T follicular helper cell (primary cell): ENCODE measurements around the gene TSPAN10.
"Not testable (repeated sequence)": the region's sequence is repeated elsewhere in the genome, so short reads cannot be mapped to it uniquely, and the experiment has no call there.

Source experiments
- DNase-seq: peaks from one replicate; pipeline ENCODE4 v3.0.0-alpha.2; 2020; ENCODE audit warnings: low read depth
- total RNA-seq, 2 experiments: gene quantifications; one replicate each; lab custom pipeline; 2026; lab: John Stamatoyannopoulos, UW

TSPAN10 gene
- 0.17 to 0.48 reads per million in 2 experiments for total RNA-seq

- DNase-seq: peak; percentile 70
Observed at GRCh38 chr17:81636505-81637288, at the start of gene TSPAN10, which contains the start of gene NPLOC4. Gene TSPAN10 (plus strand): TSS chr17:81637196. CDS start chr17:81642413, 5,217 bp downstream. Gene NPLOC4 (minus strand): TSS chr17:81637112. CDS start chr17:81636930, 182 bp downstream.

DNA sequence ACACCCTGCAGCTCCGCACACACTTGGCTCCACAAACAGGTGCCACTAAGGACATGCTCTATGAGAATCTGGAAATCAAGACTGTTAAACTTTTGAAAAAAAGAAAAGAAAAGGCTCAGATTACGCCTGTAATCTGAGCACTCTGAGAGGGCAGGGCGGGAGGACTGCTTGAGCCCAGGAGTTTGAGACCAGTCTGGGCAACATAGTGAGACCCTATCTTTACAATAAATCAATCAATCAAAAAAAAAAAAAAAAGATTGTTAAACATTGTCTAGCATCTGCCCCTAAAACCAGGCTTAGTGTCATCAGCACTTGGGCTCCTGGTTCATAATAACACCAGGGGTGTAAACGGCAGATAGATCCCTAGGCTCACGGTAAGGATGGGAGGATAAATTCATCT lies 47.4 kb upstream of the TSPAN10 start:
- no peak for DNase-seq

- no peak for DNase-seq
Observed at GRCh38 chr17:81590121-81590520, 46.9 kb upstream of the TSPAN10 start.

- DNase-seq: no peak
Observed at GRCh38 chr17:81591971-81592370, 45.0 kb upstream of the TSPAN10 start.

GRCh38 chr17:81593105-81593871 lies 43.7 kb upstream of the TSPAN10 start:
- DNase-seq: no peak

- DNase-seq: no peak
Observed at GRCh38 chr17:81599719-81600486, 37.1 kb upstream of the TSPAN10 start.

GRCh38 chr17:81601525-81602120 lies 35.4 kb upstream of the TSPAN10 start:
- peak; percentile 24 for DNase-seq

GRCh38 chr17:81603846-81604610 lies 33.0 kb upstream of the TSPAN10 start:
- no peak for DNase-seq

DNA sequence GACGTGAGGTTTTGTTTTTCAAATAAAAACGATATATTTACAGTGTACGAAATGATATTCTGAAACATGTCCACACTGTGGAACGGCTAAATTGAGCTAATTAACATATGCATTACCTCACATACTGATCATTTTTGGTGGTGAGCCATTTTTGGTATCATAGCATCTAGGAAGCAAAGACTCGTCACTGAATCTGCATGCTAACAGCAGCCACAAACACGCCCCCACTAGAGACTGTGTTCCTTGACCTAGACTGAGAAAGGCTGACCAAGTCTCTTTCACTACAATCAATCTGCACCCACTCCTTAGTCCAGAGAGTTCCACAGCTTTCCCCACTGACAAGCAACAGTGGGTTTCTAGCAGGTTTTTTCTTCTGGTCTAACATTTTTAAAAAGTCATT lies 29.6 kb upstream of the TSPAN10 start:
- no peak for DNase-seq

DNA sequence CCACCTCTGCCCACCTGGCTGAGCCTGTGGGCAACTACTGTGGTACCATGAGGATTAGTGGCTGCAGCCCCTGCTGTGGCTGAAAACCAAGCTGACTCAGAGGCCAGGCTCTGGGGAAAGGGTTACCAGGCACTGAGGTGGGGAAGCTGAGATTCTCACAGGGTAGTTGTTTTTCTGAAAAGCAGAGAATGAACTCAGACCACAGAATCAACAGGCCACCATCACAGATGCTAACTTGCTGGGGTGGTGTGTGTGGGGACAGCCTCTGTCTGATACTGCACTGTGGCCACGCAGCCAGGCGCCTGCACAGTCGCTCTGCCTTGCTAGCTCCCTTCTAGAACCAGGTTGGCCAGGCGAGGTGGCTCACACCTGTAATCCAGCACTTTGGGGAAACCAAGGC lies 28.9 kb upstream of the TSPAN10 start:
- DNase-seq: no peak

DNA sequence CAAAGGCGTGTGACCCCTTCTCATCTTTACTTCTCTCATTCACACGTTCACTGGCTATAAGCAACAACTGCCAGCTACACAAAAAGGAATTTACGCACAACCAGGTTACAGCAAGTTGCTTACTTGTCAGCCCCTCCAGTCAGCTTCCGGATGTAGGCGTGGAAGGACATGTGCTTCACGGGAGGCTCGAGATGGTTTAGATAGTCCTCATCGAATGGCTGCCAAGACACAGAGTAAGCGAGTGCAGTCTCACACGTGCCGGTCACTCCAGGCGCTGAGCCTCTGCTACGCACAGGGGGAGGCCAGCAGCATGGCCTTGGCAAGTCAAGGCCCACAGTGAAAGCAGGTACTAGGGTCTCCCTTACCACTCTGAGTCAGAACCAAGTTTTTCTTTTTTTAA lies 28.4 kb upstream of the TSPAN10 start:
- DNase-seq: no peak

GRCh38 chr17:81609541-81610311 lies 27.3 kb upstream of the TSPAN10 start:
- no peak for DNase-seq

- no peak for DNase-seq
Observed at GRCh38 chr17:81612172-81612970, 24.6 kb upstream of the TSPAN10 start.

- no peak for DNase-seq
Observed at GRCh38 chr17:81615401-81615930, 21.5 kb upstream of the TSPAN10 start.

DNA sequence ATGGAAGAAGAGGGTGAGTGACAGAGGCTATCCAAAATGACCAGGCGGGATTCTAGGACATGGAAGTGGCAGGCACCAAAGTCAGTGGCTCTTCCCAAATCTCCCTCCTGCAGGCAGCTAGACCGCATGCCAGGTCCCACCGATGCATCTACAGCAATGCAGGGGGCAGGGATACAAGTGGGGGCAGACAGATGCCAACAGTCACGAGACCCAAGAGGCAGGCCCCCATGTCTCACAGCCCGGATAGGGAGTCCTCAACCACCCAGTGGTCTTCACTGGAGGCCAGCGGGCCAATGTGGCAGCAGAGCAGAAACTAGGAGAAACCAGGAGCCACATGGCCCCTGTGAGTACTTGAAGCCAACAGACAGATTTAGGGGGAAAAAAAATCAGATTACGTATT lies 20.1 kb upstream of the TSPAN10 start:
- DNase-seq: no peak

- DNase-seq: not testable (repeated sequence)
Observed at GRCh38 chr17:81618307-81618706, 18.7 kb upstream of the TSPAN10 start.

GRCh38 chr17:81621494-81622130 lies 15.4 kb upstream of the TSPAN10 start:
- DNase-seq: no peak

GRCh38 chr17:81630274-81630673 lies 6.7 kb upstream of the TSPAN10 start:
- no peak for DNase-seq

- no peak for DNase-seq
Observed at GRCh38 chr17:81631482-81631881, 5.5 kb upstream of the TSPAN10 start.
